HL-60/S4 treated with phorbol 12-myristate 13-acetate at 8.2 ng/mL for 4 days and 3 days (cell line): ENCODE data around the gene SLC5A4.
"Not testable (repeated sequence)": the region's sequence is repeated elsewhere in the genome, so short reads cannot be mapped to it uniquely, and the experiment has no call there.

Experiments
- in situ Hi-C: fragments of 300-500 bp; cut with MboI; formaldehyde crosslinking; loops from 2 replicates; pipeline ENCODE4 v1.15.0; 2022; ENCODE audit warnings: low sequenced_read_pairs

Gene SLC5A4

GRCh38 chr22:32255217-32255616 is at the start of gene SLC5A4:
SLC5A4 (minus strand) TSS chr22:32255347; CDS start chr22:32255329, 18 bp downstream.
- in situ Hi-C loops, result no loop called here

- in situ Hi-C loops, result not testable (repeated sequence)
These were observed 38.8 kb upstream of the SLC5A4 start for GRCh38 chr22:32293921-32294320.

GRCh38 chr22:32286290-32286840 is 31.2 kb upstream of the SLC5A4 start:
- in situ Hi-C loops, result no loop called here

- in situ Hi-C loops, result no loop called here
These were observed 25.9 kb upstream of the SLC5A4 start for GRCh38 chr22:32281072-32281471.

- in situ Hi-C loops, result not testable (repeated sequence)
These were observed 20.2 kb upstream of the SLC5A4 start for GRCh38 chr22:32275353-32275752.

- in situ Hi-C loops, result no loop called here
These were observed 16.2 kb upstream of the SLC5A4 start for GRCh38 chr22:32271389-32271788.

- in situ Hi-C loops, result no loop called here
These were observed 15.7 kb upstream of the SLC5A4 start for GRCh38 chr22:32270641-32271369.

GRCh38 chr22:32269316-32269715 is 14.2 kb upstream of the SLC5A4 start:
- in situ Hi-C loops, result no loop called here

- in situ Hi-C loops, result no loop called here
These were observed 11.9 kb upstream of the SLC5A4 start for GRCh38 chr22:32267011-32267410.

GRCh38 chr22:32265882-32266767 is 11.0 kb upstream of the SLC5A4 start:
- in situ Hi-C loops, result no loop called here

GRCh38 chr22:32263678-32264077 is 8.5 kb upstream of the SLC5A4 start:
- in situ Hi-C loops, result not testable (repeated sequence)

GRCh38 chr22:32261306-32261705 is 6.2 kb upstream of the SLC5A4 start:
- in situ Hi-C loops, result no loop called here

GRCh38 chr22:32258791-32259190 is 3.6 kb upstream of the SLC5A4 start:
- in situ Hi-C loops, result no loop called here

GRCh38 chr22:32255726-32256125 is 579 bp upstream of the SLC5A4 start:
- in situ Hi-C loops, result no loop called here

- in situ Hi-C loops, result no loop called here
These were observed 5.9 kb downstream of the SLC5A4 start for GRCh38 chr22:32249231-32249630.

GRCh38 chr22:32248276-32248675 is 6.9 kb downstream of the SLC5A4 start:
- in situ Hi-C loops, result no loop called here

- in situ Hi-C loops, result no loop called here
These were observed 9.0 kb downstream of the SLC5A4 start for GRCh38 chr22:32246166-32246565.

GRCh38 chr22:32245042-32245441 is 10.1 kb downstream of the SLC5A4 start:
- in situ Hi-C loops, result no loop called here

- in situ Hi-C loops, result no loop called here
These were observed 10.6 kb downstream of the SLC5A4 start for GRCh38 chr22:32244547-32244946.

- in situ Hi-C loops, result no loop called here
These were observed 14.7 kb downstream of the SLC5A4 start for GRCh38 chr22:32240461-32240860.

GRCh38 chr22:32237906-32238305 is 17.2 kb downstream of the SLC5A4 start:
- in situ Hi-C loops, result no loop called here

GRCh38 chr22:32236970-32237369 is 18.2 kb downstream of the SLC5A4 start:
- in situ Hi-C loops, result no loop called here
